Measurements from ENCODE around the gene ARHGEF4. TPM values are rescaled to one million over a fixed set of nuclear protein-coding genes. Genes with fewer than 3 reads are reported as not detected.

The ARHGEF4 gene
- total RNA-seq, 1 experiment from 2014 or later, result 0.80 TPM

GRCh38 chr2:131039535-131039907 lies 202.8 kb downstream of the ARHGEF4 start:
- H3K27ac ChIP-seq (ENCODE audit: low read length), result no peak overlapping the region
- POLR2A ChIA-PET, result no interaction called here
- no TSS peak for BruUV-seq (replicated peaks)
- no peaks in the 10 kb centered on the region for H3K27me3 ChIP-seq (ENCODE audit: control insufficient read depth, insufficient read depth, low read length)
- intact Hi-C loops (cut with micrococcal nuclease; ENCODE audit: unreplicated experiment), result no loop called here
- CTCF ChIA-PET, result no interaction called here
- DNase-seq (ENCODE audit: low read depth, low spot score) (no peak), ATAC-seq (no peak)
- TF ChIP-seq POLR2AphosphoS5 (IDR thresholded peaks at IDR 0.05; ENCODE audit: low read depth, low read length) (no peak), SIN3A (IDR thresholded peaks at IDR 0.05; ENCODE audit: borderline replicate concordance, insufficient read depth, low read depth, low read length) (no peak), TCF7L2 (IDR thresholded peaks at IDR 0.05; ENCODE audit: low read depth, low read length) (no peak)
- TF ChIP-seq, protein P1, sequence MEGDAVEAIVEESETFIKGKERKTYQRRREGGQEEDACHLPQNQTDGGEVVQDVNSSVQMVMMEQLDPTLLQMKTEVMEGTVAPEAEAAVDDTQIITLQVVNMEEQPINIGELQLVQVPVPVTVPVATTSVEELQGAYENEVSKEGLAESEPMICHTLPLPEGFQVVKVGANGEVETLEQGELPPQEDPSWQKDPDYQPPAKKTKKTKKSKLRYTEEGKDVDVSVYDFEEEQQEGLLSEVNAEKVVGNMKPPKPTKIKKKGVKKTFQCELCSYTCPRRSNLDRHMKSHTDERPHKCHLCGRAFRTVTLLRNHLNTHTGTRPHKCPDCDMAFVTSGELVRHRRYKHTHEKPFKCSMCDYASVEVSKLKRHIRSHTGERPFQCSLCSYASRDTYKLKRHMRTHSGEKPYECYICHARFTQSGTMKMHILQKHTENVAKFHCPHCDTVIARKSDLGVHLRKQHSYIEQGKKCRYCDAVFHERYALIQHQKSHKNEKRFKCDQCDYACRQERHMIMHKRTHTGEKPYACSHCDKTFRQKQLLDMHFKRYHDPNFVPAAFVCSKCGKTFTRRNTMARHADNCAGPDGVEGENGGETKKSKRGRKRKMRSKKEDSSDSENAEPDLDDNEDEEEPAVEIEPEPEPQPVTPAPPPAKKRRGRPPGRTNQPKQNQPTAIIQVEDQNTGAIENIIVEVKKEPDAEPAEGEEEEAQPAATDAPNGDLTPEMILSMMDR (IDR thresholded peaks at IDR 0.05), result no peak
- TF ChIP-seq, protein P2, sequence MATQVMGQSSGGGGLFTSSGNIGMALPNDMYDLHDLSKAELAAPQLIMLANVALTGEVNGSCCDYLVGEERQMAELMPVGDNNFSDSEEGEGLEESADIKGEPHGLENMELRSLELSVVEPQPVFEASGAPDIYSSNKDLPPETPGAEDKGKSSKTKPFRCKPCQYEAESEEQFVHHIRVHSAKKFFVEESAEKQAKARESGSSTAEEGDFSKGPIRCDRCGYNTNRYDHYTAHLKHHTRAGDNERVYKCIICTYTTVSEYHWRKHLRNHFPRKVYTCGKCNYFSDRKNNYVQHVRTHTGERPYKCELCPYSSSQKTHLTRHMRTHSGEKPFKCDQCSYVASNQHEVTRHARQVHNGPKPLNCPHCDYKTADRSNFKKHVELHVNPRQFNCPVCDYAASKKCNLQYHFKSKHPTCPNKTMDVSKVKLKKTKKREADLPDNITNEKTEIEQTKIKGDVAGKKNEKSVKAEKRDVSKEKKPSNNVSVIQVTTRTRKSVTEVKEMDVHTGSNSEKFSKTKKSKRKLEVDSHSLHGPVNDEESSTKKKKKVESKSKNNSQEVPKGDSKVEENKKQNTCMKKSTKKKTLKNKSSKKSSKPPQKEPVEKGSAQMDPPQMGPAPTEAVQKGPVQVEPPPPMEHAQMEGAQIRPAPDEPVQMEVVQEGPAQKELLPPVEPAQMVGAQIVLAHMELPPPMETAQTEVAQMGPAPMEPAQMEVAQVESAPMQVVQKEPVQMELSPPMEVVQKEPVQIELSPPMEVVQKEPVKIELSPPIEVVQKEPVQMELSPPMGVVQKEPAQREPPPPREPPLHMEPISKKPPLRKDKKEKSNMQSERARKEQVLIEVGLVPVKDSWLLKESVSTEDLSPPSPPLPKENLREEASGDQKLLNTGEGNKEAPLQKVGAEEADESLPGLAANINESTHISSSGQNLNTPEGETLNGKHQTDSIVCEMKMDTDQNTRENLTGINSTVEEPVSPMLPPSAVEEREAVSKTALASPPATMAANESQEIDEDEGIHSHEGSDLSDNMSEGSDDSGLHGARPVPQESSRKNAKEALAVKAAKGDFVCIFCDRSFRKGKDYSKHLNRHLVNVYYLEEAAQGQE (IDR thresholded peaks at IDR 0.05; ENCODE audit: insufficient read depth in 1 of 2, low read depth in 2 of 2, low read length in 1 of 2), result no peak
- no peaks in the 10 kb centered on the region for H3K4me1 ChIP-seq (ENCODE audit: control insufficient read depth, insufficient read depth, low read length)
- H3K4me3 ChIP-seq (ENCODE audit: low read depth in 2 of 2, low read length in 2 of 2), result no peak overlapping the region
- in situ Hi-C loops (cut with HindIII; ENCODE audit: low pct_unique_long_range_greater_than_20kb, low sequenced_read_pairs), result no loop called here
- H3K36me3 ChIP-seq (ENCODE audit: control insufficient read depth, insufficient read depth, low read length), result no peaks in the 10 kb centered on the region
- H3K9me3 ChIP-seq (ENCODE audit: control insufficient read depth, insufficient read depth, low read depth, low read length), result no peaks in the 10 kb centered on the region

GRCh38 chr2:131039908-131040660 lies 203.4 kb downstream of the ARHGEF4 start:
- no TSS peak for BruUV-seq (replicated peaks)
- in situ Hi-C loops (cut with HindIII; ENCODE audit: low pct_unique_long_range_greater_than_20kb, low sequenced_read_pairs), result no loop called here
- CTCF ChIA-PET, result no interaction called here

More at GRCh38 chr2:131039908-131040660, 203.4 kb downstream of the ARHGEF4 start:
- Histone ChIP-seq H3K4me3 (ENCODE audit: low read depth in 2 of 2, low read length in 2 of 2) (no peak overlapping the region), H3K36me3 (ENCODE audit: control insufficient read depth, insufficient read depth, low read length) (no peaks in the 10 kb centered on the region), H3K27ac (ENCODE audit: low read length) (no peak overlapping the region), H3K9me3 (ENCODE audit: control insufficient read depth, insufficient read depth, low read depth, low read length) (no peaks in the 10 kb centered on the region), H3K27me3 (ENCODE audit: control insufficient read depth, insufficient read depth, low read length) (no peaks in the 10 kb centered on the region), H3K4me1 (ENCODE audit: control insufficient read depth, insufficient read depth, low read length) (no peaks in the 10 kb centered on the region)
- no peak for DNase-seq (ENCODE audit: low read depth, low spot score)
- TF ChIP-seq SIN3A (IDR thresholded peaks at IDR 0.05; ENCODE audit: borderline replicate concordance, insufficient read depth, low read depth, low read length) (no peak), POLR2AphosphoS5 (IDR thresholded peaks at IDR 0.05; ENCODE audit: low read depth, low read length) (no peak), TCF7L2 (IDR thresholded peaks at IDR 0.05; ENCODE audit: low read depth, low read length) (no peak)
- TF ChIP-seq, protein P1 (IDR thresholded peaks at IDR 0.05), result no peak
- TF ChIP-seq, protein P2 (IDR thresholded peaks at IDR 0.05; ENCODE audit: insufficient read depth in 1 of 2, low read depth in 2 of 2, low read length in 1 of 2), result no peak
- ATAC-seq, result no peak
- intact Hi-C loops (cut with micrococcal nuclease; ENCODE audit: unreplicated experiment), result no loop called here
- POLR2A ChIA-PET, result interaction anchor here (0.6 kb wide), 1 partner anchor 112 kb away, joined by 3 read pairs; no protein-coding TSS in a partner anchor
